Measurements from ENCODE around the gene VPS16. TPM values are rescaled to one million over a fixed set of nuclear protein-coding genes. Genes with fewer than 3 reads are reported as not detected.

VPS16 gene
- total and polyA plus RNA-seq, 2 of the 13 experiments (the other 11 are each of a cell fraction or from before 2014, with no cell fraction given), result 34.2 to 35.4 TPM

- TF ChIP-seq PCBP1 (IDR thresholded peaks at IDR 0.05; ENCODE audit: borderline replicate concordance, low read depth, low read length), result no peak
- TF ChIP-seq ZNF710 (CRISPR knock-in tag; IDR thresholded peaks at IDR 0.05; ENCODE audit: borderline replicate concordance), result no peak
- TF ChIP-seq ZNF7 (CRISPR knock-in tag; IDR thresholded peaks at IDR 0.05), result no peak
- TF ChIP-seq ZBTB44 (CRISPR knock-in tag; IDR thresholded peaks at IDR 0.05), result no peak
- no peak for TF ChIP-seq AGO1 (IDR thresholded peaks at IDR 0.05; ENCODE audit: low read depth, low read length, poor library complexity, severe bottlenecking)
- no peak for TF ChIP-seq ZNF24 (IDR thresholded peaks at IDR 0.05)
- no peak for TF ChIP-seq ADNP (CRISPR knock-in tag; IDR thresholded peaks at IDR 0.05)
- no peak for TF ChIP-seq HOXA5 (CRISPR knock-in tag; IDR thresholded peaks at IDR 0.05)
- TF ChIP-seq SRSF9 (IDR thresholded peaks at IDR 0.05; ENCODE audit: borderline replicate concordance, insufficient read depth, low read depth, low read length, poor library complexity, severe bottlenecking), result no peak
- peak; percentile 75; the same call in 1 of the 2 replicates for TF ChIP-seq DNMT1 (CRISPR knock-in tag; IDR thresholded peaks at IDR 0.05)
- no peak for TF ChIP-seq ZFP36L1 (CRISPR knock-in tag; IDR thresholded peaks at IDR 0.05)
- TF ChIP-seq ZC3H4 (CRISPR knock-in tag; IDR thresholded peaks at IDR 0.05; ENCODE audit: borderline replicate concordance), result no peak
- TF ChIP-seq FOXA1 (IDR thresholded peaks at IDR 0.05), result no peak
- TF ChIP-seq FOXA1 (CRISPR knock-in tag; IDR thresholded peaks at IDR 0.05), result no peak
- peak; percentile 40; the same call in 1 of the 2 replicates for TF ChIP-seq ZNF646 (CRISPR knock-in tag; IDR thresholded peaks at IDR 0.05)
- TF ChIP-seq ZNF343 (CRISPR knock-in tag; IDR thresholded peaks at IDR 0.05), result no peak
- TF ChIP-seq PHF5A (CRISPR knock-in tag; IDR thresholded peaks at IDR 0.05; ENCODE audit: low read depth, unreplicated experiment), result no peak
- TF ChIP-seq ZNF766 (CRISPR knock-in tag; IDR thresholded peaks at IDR 0.05; ENCODE audit: borderline replicate concordance), result no peak
- no peak for TF ChIP-seq ERF (CRISPR knock-in tag; IDR thresholded peaks at IDR 0.05)
- no peak for TF ChIP-seq ZNF724P (CRISPR knock-in tag; IDR thresholded peaks at IDR 0.05; ENCODE audit: borderline replicate concordance)
These were observed 40.6 kb upstream of the VPS16 start (continued) for GRCh38 chr20:2799688-2800520.

All from HepG2 (cell line).